Gastrocnemius medialis (tissue), 4 donors: Measurements from ENCODE around the gene FERMT2. TPM values are rescaled to one million over a fixed set of nuclear protein-coding genes. Genes with fewer than 3 reads are reported as not detected.

Source experiments
- ATAC-seq, 2 donors: fragments of 150-250 bp; one replicate each; pipeline ENCODE4 v1.9.1; 2016
- DNase-seq, 2 donors: peaks; one replicate each; pipeline ENCODE4 v3.0.0-alpha.2; 2019
- H3K27ac ChIP-seq, 4 donors: fragments of 200-600 bp; sonication (generic); 1 replicate in 1 of 4; 2 replicates in 3 of 4; pipeline ENCODE4 v1.5.1; 2016 to 2018; ENCODE audit warnings: mild to moderate bottlenecking in 2 of 4, moderate library complexity in 1 of 4
- H3K27me3 ChIP-seq, 3 donors: fragments of 200-600 bp; sonication (generic) in 2 of 3; 1 replicate in 1 of 3; 2 replicates in 2 of 3; pipeline versions ENCODE4 v1.5.1 to v1.6.0; 2016 to 2019; ENCODE audit warnings: mild to moderate bottlenecking in 1 of 3, moderate library complexity in 1 of 3
- H3K36me3 ChIP-seq, 2 donors: fragments of 200-600 bp; sonication (generic) in 1 of 2; one replicate each; pipeline ENCODE4 v1.5.1; 2017 to 2018
- H3K4me1 ChIP-seq, 2 donors: fragments of 200-600 bp; sonication (generic) in 1 of 2; one replicate each; pipeline ENCODE4 v1.5.1; 2016 to 2017; ENCODE audit warnings: mild to moderate bottlenecking in 2 of 2
- H3K4me3 ChIP-seq, 4 donors: fragments of 200-600 bp; sonication (generic) in 3 of 4; 1 replicate in 1 of 4; 2 replicates in 3 of 4; pipeline ENCODE4 v1.5.1; 2016 to 2019; ENCODE audit warnings: mild to moderate bottlenecking in 2 of 4
- H3K9me3 ChIP-seq, 3 donors: fragments of 200-600 bp; sonication (generic) in 2 of 3; 1 replicate in 1 of 3; 2 replicates in 2 of 3; pipeline ENCODE4 v1.5.1; 2016 to 2019
- CTCF ChIP-seq, 5 experiments: fragments of 450-650 bp in 3 of 5; fragments of 200-600 bp in 2 of 5; sonication (generic) in 2 of 5; IDR thresholded peaks in 4 of 5; conservative IDR thresholded peaks in 1 of 5; 1 replicate in 4 of 5; 2 replicates in 1 of 5; pipeline ENCODE4 v1.5.1; 2016 to 2019; ENCODE audit warnings: antibody characterized with exemption in 5 of 5, mild to moderate bottlenecking in 3 of 5, moderate library complexity in 3 of 5
- POLR2A ChIP-seq, 2 donors: fragments of 450-650 bp; IDR thresholded peaks; one replicate each; pipeline ENCODE4 v1.6.1; 2017; ENCODE audit warnings: antibody characterized with exemption in 2 of 2, mild to moderate bottlenecking in 2 of 2, moderate library complexity in 2 of 2
- in situ Hi-C, 4 donors: fragments of 200-750 bp; cut with MboI; loops; one replicate each; pipeline versions ENCODE4 v1.15.0 to v1.8.0; 2017; ENCODE audit warnings: low sequenced_read_pairs in 4 of 4
- intact Hi-C: fragments of 100-400 bp; cut with DNase I; formaldehyde crosslinking; loops from one replicate; pipeline ENCODE4 v1.15.1; 2023; ENCODE audit warnings: low total_unique reads
- total RNA-seq, 4 donors: library from RNA; depleted of rRNA; stranded (reverse); fragments of >200 nt; gene quantifications; one replicate each; pipeline versions ENCODE4 v1.1.0 to v1.2.3, GENCODE V29; 2016

Gene FERMT2
- total RNA-seq, 4 donors from 2014 or later: 44.0 to 75.9 (median 59.7) TPM

- Histone ChIP-seq H3K27me3 (no peaks in the 10 kb centered on the region), H3K4me1 (peaks cover 0 to 6% of the 10 kb centered on the region in 2 donors), H3K4me3 (no peak overlapping the region), H3K36me3 (no peaks in the 10 kb centered on the region), H3K9me3 (no peaks in the 10 kb centered on the region), H3K27ac (peak overlapping the region; percentile 52 to 75 (median 65))
- ATAC-seq (peak; percentile 33 to 65), DNase-seq (no peak)
- TF ChIP-seq CTCF (IDR thresholded peaks at IDR 0.05 in 4 of 5, conservative IDR thresholded peaks at IDR 0.05 in 1 of 5) (no peak), POLR2A (IDR thresholded peaks at IDR 0.05) (no peak)
- in situ Hi-C loops (no loop called here), intact Hi-C loops (no loop called here)
Measured at GRCh38 chr14:52845081-52845480, 105.8 kb downstream of the FERMT2 start.

GRCh38 chr14:52844262-52845060 is 106.4 kb downstream of the FERMT2 start:
- ATAC-seq: peak; percentile 54 to 61
- H3K4me1 ChIP-seq: peaks cover 0 to 6% of the 10 kb centered on the region in 2 donors
- in situ Hi-C loops: no loop called here
- H3K36me3 ChIP-seq: no peaks in the 10 kb centered on the region
- H3K27me3 ChIP-seq: no peaks in the 10 kb centered on the region
- no peaks in the 10 kb centered on the region for H3K9me3 ChIP-seq
- peak overlapping the region in 1 of 4 donors; percentile 6 for H3K4me3 ChIP-seq
- DNase-seq: no peak
- intact Hi-C loops: no loop called here
- H3K27ac ChIP-seq: peak overlapping the region; percentile 52 to 75 (median 65)
- TF ChIP-seq CTCF (IDR thresholded peaks at IDR 0.05 in 4 of 5, conservative IDR thresholded peaks at IDR 0.05 in 1 of 5) (no peak), POLR2A (IDR thresholded peaks at IDR 0.05) (no peak)

- no peak overlapping the region for H3K27ac ChIP-seq
- TF ChIP-seq CTCF (IDR thresholded peaks at IDR 0.05 in 4 of 5, conservative IDR thresholded peaks at IDR 0.05 in 1 of 5): no peak
- TF ChIP-seq POLR2A (IDR thresholded peaks at IDR 0.05): no peak
- ATAC-seq: no peak
- DNase-seq: peak; percentile 4 to 17
- intact Hi-C loops (no loop called here), in situ Hi-C loops (no loop called here)
- H3K27me3 ChIP-seq: no peaks in the 10 kb centered on the region
- H3K9me3 ChIP-seq: no peaks in the 10 kb centered on the region
- peaks cover 0 to 6% of the 10 kb centered on the region in 2 donors for H3K4me1 ChIP-seq
- H3K4me3 ChIP-seq: no peak overlapping the region
- H3K36me3 ChIP-seq: no peaks in the 10 kb centered on the region
Measured at GRCh38 chr14:52840877-52841276, 110.0 kb downstream of the FERMT2 start.

GRCh38 chr14:52837451-52837850 is 113.4 kb downstream of the FERMT2 start:
- intact Hi-C loops (no loop called here), in situ Hi-C loops (no loop called here)
- H3K27ac ChIP-seq: no peak overlapping the region
- no peak for DNase-seq
- ATAC-seq: no peak
- no peaks in the 10 kb centered on the region for H3K36me3 ChIP-seq
- H3K4me3 ChIP-seq: no peak overlapping the region
- TF ChIP-seq POLR2A (IDR thresholded peaks at IDR 0.05): no peak
- no peak for TF ChIP-seq CTCF (IDR thresholded peaks at IDR 0.05 in 4 of 5, conservative IDR thresholded peaks at IDR 0.05 in 1 of 5)
- H3K9me3 ChIP-seq: no peaks in the 10 kb centered on the region
- peaks cover 0 to 4% of the 10 kb centered on the region in 2 donors for H3K4me1 ChIP-seq
- no peaks in the 10 kb centered on the region for H3K27me3 ChIP-seq
